ENCODE measurements around the gene PSMG1. TPM values are rescaled to one million over a fixed set of nuclear protein-coding genes. Genes with fewer than 3 reads are reported as not detected.
A peak's percentile ranks its signal among the peaks of the same experiment; 100 is the strongest.

Gene PSMG1
- 53.4 and 55.5 TPM in 2 replicates for total RNA-seq
- polyA plus RNA-seq, result 62.3 and 69.5 TPM in 2 replicates
- 56.9 and 67.9 TPM in 2 replicates for polyA plus RNA-seq (2012)
- 1.3 and 4.5 TPM in 2 replicates for polyA minus RNA-seq (ENCODE audit: low replicate concordance)

GRCh38 chr21:39183272-39184049 is at the start of gene PSMG1:
Gene PSMG1, minus strand, starts transcription at chr21:39183451. Its CDS starts 66 bp downstream, at chr21:39183385.
- Histone ChIP-seq H3K79me2 (ENCODE audit: control insufficient read depth, insufficient read depth, low read length) (peaks cover 19% of the 10 kb centered on the region), H3K4me2 (ENCODE audit: extremely low read depth, insufficient read depth, low read length) (peak within 1 kb of the TSS; percentile 79), H3K4me1 (ENCODE audit: control insufficient read depth, extremely low read depth, insufficient read depth, low read length) (peaks cover 3% of the 10 kb centered on the region), H3K27ac (ENCODE audit: insufficient read depth, low read length) (peak within 1 kb of the TSS; percentile 82), H3K9me3 (ENCODE audit: control insufficient read depth, insufficient read depth, low read depth, low read length) (no peaks in the 10 kb centered on the region), H3K36me3 (ENCODE audit: control insufficient read depth, insufficient read depth, low read length) (no peaks in the 10 kb centered on the region), H3K9ac (ENCODE audit: insufficient read depth, low read length) (peak within 1 kb of the TSS; percentile 97), H2AFZ (ENCODE audit: low read length) (peak within 1 kb of the TSS; percentile 84), H3K27me3 (ENCODE audit: control insufficient read depth, insufficient read depth, low read length) (no peaks in the 10 kb centered on the region), H4K20me1 (ENCODE audit: control insufficient read depth, extremely low read depth, insufficient read depth, low read length) (no peaks in the 10 kb centered on the region), H3K4me3 (replicated peaks in 1 of 4; ENCODE audit: control extremely low read depth in 1 of 4, insufficient read depth in 1 of 4, low read depth in 3 of 4, low read length in 4 of 4) (peak within 1 kb of the TSS; percentile 76 to 92 (median 80))
- DNase-seq (ENCODE audit: low read depth in 2 of 2), result peak; percentile 92 to 93
- TF ChIP-seq EZH2 (IDR thresholded peaks at IDR 0.05; ENCODE audit: low read length, missing control alignments), result no peak
- TF ChIP-seq CTCF (conservative IDR thresholded peaks at IDR 0.05 in 1 of 2, IDR thresholded peaks at IDR 0.05 in 1 of 2; ENCODE audit: low read depth in 1 of 2, low read length in 2 of 2), result no peak

GRCh38 chr21:39232861-39233291 is 49.6 kb upstream of the PSMG1 start:
- peak; percentile 2 to 63 for DNase-seq (ENCODE audit: low read depth in 2 of 2)
- Histone ChIP-seq H3K27ac (ENCODE audit: insufficient read depth, low read length) (no peak overlapping the region), H3K36me3 (ENCODE audit: control insufficient read depth, insufficient read depth, low read length) (peaks cover 3% of the 10 kb centered on the region)

More at GRCh38 chr21:39232861-39233291, 49.6 kb upstream of the PSMG1 start:
- no peak for TF ChIP-seq CTCF (conservative IDR thresholded peaks at IDR 0.05 in 1 of 2, IDR thresholded peaks at IDR 0.05 in 1 of 2; ENCODE audit: low read depth in 1 of 2, low read length in 2 of 2)
- no peak for TF ChIP-seq EZH2 (IDR thresholded peaks at IDR 0.05; ENCODE audit: low read length, missing control alignments)
- Histone ChIP-seq H2AFZ (ENCODE audit: low read length) (no peak overlapping the region), H4K20me1 (ENCODE audit: control insufficient read depth, extremely low read depth, insufficient read depth, low read length) (no peaks in the 10 kb centered on the region), H3K27me3 (ENCODE audit: control insufficient read depth, insufficient read depth, low read length) (no peaks in the 10 kb centered on the region), H3K4me1 (ENCODE audit: control insufficient read depth, extremely low read depth, insufficient read depth, low read length) (no peaks in the 10 kb centered on the region), H3K9ac (ENCODE audit: insufficient read depth, low read length) (no peak overlapping the region), H3K4me3 (replicated peaks in 1 of 4; ENCODE audit: control extremely low read depth in 1 of 4, insufficient read depth in 1 of 4, low read depth in 3 of 4, low read length in 4 of 4) (no peak overlapping the region), H3K4me2 (ENCODE audit: extremely low read depth, insufficient read depth, low read length) (no peak overlapping the region), H3K79me2 (ENCODE audit: control insufficient read depth, insufficient read depth, low read length) (no peaks in the 10 kb centered on the region), H3K9me3 (ENCODE audit: control insufficient read depth, insufficient read depth, low read depth, low read length) (no peaks in the 10 kb centered on the region)
